GM19351 (cell line): Measurements from ENCODE around the gene IGFN1.

Experiments used
- ATAC-seq: cut with Tn5 transposase; IDR thresholded peaks from one replicate; pipeline ENCODE4 v1.9.1; 2021; ENCODE audit warnings: mild to moderate bottlenecking, moderate library complexity; ENCODE audit not compliant: unreplicated experiment

Gene IGFN1

DNA sequence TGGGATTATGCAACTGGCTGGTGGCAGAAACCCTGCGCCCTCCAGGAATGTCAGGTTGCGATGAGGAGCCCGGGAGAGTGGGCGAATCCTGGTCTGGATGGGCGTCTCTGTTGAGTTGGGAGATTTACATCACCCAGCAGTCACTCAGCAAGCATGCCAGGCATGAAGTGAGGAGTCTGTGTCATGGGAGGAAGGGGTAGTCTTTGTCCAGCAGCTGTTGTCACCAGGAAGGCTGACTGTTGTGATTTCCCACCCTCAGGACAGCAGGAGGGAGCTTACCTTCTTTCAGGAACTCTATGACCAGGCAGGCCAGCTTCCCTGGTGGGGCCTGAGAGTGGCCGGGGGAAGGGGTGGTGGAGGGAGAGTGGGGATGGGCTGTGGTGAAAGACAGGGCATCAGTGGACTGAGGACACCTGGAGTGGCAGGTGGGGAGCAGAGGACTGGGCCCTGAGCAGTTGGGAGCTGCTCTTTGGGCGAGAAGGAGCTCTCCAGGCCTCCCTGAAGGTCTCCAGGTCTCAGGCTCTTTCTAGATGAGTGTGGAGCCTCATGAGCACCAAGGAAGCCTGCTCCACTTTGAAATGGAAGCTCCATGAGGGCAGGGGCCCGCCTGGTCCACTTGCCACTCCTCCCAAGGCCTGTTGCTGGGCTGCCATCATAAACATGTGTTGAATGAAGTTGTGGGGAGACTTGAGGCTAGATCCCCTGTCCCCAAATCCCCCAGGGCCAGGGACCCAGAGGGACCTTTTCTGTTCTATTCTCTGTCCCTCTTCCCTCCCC, 71.3 kb downstream of the IGFN1 start:
- ATAC-seq: no peak

GRCh38 chr1:201262963-201263608, 72.5 kb downstream of the IGFN1 start:
- ATAC-seq: no peak

- ATAC-seq: no peak
Observed at GRCh38 chr1:201264072-201264471, 73.4 kb downstream of the IGFN1 start.

DNA sequence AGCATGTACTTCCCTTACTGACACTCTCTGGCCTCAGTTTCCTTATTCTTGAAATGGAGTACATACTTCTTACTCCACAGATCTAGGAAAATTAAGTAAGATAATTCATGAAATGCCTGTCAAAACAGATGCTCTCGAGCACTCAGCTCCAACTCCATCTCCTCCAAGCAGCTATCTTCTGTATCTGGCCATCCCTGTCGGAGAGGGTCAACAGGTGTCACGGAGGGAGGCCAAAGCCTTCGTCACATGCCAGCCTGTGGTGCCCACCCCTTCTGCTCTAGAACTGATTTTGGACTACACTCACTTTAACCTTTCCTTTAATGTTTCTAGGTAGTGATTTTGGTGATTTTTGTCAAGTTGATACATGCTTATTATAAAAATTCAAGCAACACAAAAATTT, 73.9 kb downstream of the IGFN1 start:
- ATAC-seq: no peak

- no peak for ATAC-seq
Observed at GRCh38 chr1:201265756-201266155, 75.1 kb downstream of the IGFN1 start.

DNA sequence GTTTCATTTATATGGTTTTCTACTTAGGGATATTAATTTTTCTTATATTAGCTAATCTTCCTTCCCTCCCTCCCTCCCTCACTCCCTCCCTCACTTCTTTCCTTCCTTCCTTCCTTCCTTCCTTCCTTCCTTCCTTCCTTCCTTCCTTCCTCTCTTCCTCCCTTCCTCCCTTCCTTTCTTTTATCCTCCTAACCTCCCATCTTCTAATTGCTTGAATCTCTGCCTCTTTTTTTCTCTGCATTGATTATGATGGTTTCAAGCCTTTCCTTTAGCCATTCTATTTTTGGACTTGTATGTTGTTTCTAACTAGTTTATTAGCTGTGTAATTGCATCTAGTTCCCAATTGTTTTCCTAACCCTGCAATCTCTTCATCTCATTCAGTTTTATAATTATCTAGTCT, 75.7 kb downstream of the IGFN1 start:
- no peak for ATAC-seq

DNA sequence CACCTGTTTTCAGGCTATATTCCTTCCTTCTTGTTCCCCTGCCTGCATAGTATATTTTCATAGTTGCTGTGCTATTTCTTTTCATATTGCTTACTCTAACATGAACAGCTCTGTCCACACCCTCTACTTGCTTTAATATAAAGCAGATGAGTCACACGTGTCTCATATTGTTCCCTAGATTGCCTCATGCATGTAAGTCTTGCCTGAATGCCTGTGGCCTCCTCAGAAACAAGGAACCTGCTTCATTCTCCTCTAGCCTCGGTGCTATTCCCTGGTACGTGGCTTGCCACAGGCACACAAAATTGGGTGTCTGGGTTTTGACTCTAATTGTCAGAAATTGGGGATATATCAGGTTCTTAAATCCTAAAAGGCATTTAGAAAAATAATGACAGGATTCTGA, 76.2 kb downstream of the IGFN1 start:
- ATAC-seq: no peak

GRCh38 chr1:201267481-201268229, 77.0 kb downstream of the IGFN1 start:
- ATAC-seq: no peak

DNA sequence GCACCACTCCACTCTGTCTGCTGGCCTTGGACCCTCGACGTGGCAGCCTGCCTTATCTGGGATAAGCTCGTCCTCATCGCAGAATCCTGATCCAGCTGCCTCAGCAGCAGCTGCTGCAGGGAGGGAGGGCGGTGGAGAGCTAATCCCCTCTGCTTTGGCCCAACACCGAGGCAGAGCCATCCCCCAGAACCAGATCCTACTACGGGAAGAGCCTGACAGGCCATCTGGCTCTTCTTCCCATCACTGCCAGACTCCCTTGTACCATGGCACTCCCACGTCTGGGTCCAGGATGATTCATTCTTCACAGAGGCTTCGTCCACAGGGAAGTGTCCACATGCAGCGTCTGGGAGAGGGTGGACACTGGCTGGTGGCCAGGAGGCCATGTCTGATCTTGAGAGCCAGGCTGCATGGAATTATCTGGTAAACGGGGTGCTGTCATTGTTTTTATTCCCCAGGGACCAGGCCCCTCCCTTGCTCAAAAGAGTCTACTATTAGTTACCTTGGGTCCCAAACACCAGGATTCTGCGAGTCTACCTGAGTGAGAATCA, 78.1 kb downstream of the IGFN1 start:
- ATAC-seq: no peak

DNA sequence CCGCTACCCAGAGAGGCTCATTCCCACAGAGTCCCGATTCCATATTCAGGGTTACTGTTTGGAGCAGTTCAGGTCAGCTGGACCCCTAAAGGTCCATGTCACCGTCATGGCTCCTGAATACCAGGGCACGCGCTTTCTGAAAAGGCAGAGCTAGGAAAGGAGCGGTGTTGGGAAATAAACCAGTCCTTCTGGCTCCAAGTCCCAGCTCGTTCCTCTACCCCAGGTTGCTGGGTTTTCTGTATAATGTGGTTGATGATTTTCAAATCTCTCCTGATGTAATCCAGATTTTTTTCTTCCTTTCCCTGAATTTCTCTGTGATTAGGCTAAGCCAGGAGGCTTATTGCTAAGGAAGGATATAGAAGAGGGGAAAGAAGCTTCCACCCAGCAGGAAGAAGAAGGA, 78.7 kb downstream of the IGFN1 start:
- no peak for ATAC-seq

DNA sequence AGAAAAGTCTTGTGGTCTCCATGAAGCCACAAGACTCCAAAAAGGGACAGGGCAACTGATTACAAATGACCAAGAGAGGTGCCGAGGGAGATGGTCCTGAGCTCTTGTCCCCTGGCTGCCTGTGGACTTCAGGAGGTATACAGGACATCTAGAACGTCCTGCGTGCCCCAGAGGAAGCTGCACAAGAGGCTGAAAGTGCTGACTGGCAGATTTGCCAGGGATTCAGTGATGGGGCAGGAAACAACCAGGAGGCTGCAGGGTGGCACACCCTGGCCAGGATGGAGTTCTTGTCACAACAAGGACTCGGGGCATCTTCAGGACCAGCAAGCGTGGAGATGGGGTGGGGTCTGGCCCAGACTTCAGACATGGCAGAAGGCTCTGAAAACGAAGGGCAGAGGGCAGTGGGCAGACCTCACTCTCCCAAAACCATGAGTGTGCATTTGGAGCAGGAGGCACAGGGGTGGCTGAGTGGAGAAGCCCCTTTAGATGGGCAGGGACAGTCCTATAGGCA, 79.3 kb downstream of the IGFN1 start:
- ATAC-seq: no peak

- no peak for ATAC-seq
Observed at GRCh38 chr1:201270616-201271390, 80.2 kb downstream of the IGFN1 start.

- ATAC-seq: no peak
Observed at GRCh38 chr1:201272799-201273198, 82.2 kb downstream of the IGFN1 start.

- ATAC-seq: no peak
Observed at GRCh38 chr1:201274616-201275252, 84.1 kb downstream of the IGFN1 start.

GRCh38 chr1:201275253-201275666, 84.6 kb downstream of the IGFN1 start:
- no peak for ATAC-seq

- ATAC-seq: no peak
Observed at GRCh38 chr1:201276891-201277290, 86.3 kb downstream of the IGFN1 start.

GRCh38 chr1:201277441-201277840, 86.8 kb downstream of the IGFN1 start:
- ATAC-seq: no peak
